ENCODE results near the gene FAM53C.

DNA sequence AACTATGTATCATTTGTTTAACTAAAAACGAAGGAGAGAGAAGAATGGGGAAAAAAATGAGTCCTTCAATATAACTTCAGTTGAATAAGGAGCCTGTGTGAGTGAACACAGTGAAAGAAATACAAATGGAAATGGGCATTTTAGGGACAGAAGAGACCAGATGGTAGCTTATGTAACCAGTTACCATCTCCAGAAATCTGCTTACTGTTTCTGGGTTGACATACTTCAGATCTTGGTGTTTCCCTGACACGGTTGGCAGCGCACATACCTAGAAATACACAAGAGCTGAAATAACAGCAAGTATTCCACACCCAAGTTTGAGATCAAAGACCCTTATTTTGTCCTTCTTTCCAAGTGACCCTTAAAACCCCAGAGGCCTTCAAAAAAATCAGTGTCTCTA is 48.8 kb upstream of the FAM53C start:
- TF ChIP-seq SIN3A (IDR thresholded peaks at IDR 0.05; ENCODE audit: borderline replicate concordance, insufficient read depth, low read depth, low read length) (no peak), TCF7L2 (IDR thresholded peaks at IDR 0.05; ENCODE audit: low read depth, low read length) (no peak)
- TF ChIP-seq, protein P1, sequence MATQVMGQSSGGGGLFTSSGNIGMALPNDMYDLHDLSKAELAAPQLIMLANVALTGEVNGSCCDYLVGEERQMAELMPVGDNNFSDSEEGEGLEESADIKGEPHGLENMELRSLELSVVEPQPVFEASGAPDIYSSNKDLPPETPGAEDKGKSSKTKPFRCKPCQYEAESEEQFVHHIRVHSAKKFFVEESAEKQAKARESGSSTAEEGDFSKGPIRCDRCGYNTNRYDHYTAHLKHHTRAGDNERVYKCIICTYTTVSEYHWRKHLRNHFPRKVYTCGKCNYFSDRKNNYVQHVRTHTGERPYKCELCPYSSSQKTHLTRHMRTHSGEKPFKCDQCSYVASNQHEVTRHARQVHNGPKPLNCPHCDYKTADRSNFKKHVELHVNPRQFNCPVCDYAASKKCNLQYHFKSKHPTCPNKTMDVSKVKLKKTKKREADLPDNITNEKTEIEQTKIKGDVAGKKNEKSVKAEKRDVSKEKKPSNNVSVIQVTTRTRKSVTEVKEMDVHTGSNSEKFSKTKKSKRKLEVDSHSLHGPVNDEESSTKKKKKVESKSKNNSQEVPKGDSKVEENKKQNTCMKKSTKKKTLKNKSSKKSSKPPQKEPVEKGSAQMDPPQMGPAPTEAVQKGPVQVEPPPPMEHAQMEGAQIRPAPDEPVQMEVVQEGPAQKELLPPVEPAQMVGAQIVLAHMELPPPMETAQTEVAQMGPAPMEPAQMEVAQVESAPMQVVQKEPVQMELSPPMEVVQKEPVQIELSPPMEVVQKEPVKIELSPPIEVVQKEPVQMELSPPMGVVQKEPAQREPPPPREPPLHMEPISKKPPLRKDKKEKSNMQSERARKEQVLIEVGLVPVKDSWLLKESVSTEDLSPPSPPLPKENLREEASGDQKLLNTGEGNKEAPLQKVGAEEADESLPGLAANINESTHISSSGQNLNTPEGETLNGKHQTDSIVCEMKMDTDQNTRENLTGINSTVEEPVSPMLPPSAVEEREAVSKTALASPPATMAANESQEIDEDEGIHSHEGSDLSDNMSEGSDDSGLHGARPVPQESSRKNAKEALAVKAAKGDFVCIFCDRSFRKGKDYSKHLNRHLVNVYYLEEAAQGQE (IDR thresholded peaks at IDR 0.05; ENCODE audit: insufficient read depth in 1 of 2, low read depth in 2 of 2, low read length in 1 of 2), result no peak
- TF ChIP-seq, protein P2, sequence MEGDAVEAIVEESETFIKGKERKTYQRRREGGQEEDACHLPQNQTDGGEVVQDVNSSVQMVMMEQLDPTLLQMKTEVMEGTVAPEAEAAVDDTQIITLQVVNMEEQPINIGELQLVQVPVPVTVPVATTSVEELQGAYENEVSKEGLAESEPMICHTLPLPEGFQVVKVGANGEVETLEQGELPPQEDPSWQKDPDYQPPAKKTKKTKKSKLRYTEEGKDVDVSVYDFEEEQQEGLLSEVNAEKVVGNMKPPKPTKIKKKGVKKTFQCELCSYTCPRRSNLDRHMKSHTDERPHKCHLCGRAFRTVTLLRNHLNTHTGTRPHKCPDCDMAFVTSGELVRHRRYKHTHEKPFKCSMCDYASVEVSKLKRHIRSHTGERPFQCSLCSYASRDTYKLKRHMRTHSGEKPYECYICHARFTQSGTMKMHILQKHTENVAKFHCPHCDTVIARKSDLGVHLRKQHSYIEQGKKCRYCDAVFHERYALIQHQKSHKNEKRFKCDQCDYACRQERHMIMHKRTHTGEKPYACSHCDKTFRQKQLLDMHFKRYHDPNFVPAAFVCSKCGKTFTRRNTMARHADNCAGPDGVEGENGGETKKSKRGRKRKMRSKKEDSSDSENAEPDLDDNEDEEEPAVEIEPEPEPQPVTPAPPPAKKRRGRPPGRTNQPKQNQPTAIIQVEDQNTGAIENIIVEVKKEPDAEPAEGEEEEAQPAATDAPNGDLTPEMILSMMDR (IDR thresholded peaks at IDR 0.05), result no peak

All from Panc1 (cell line).